ENCODE data around the gene PARVG. TPM values are rescaled to one million over a fixed set of nuclear protein-coding genes. Genes with fewer than 3 reads are reported as not detected.

Gene PARVG
- total RNA-seq, 1 donor from 2014 or later = not detected

- Mint-ChIP-seq H3K36me3 (ENCODE audit: unreplicated experiment) (peaks cover 31% of the 10 kb centered on the region), H3K27me3 (ENCODE audit: unreplicated experiment) (peaks cover 8% of the 10 kb centered on the region), H3K4me1 (ENCODE audit: low read depth, unreplicated experiment) (no peaks in the 10 kb centered on the region), H3K9me3 (ENCODE audit: unreplicated experiment) (peaks cover 11% of the 10 kb centered on the region), H3K27ac (ENCODE audit: unreplicated experiment) (no peak overlapping the region), H3K4me3 (ENCODE audit: unreplicated experiment) (no peak overlapping the region)
- DNase-seq = no peak
- no peak for TF ChIP-seq CTCF (IDR thresholded peaks at IDR 0.05; ENCODE audit: partially characterized antibody, unreplicated experiment)
These were observed 66.0 kb downstream of the PARVG start for GRCh38 chr22:44246615-44247326.

- no peak overlapping the region for H3K27ac Mint-ChIP-seq (ENCODE audit: unreplicated experiment)
These were observed 66.6 kb downstream of the PARVG start for GRCh38 chr22:44247346-44247745.

GRCh38 chr22:44247923-44248892 lies 67.5 kb downstream of the PARVG start:
- peaks cover 31% of the 10 kb centered on the region for H3K36me3 Mint-ChIP-seq (ENCODE audit: unreplicated experiment)
- H3K4me1 Mint-ChIP-seq (ENCODE audit: low read depth, unreplicated experiment) = no peaks in the 10 kb centered on the region
- H3K9me3 Mint-ChIP-seq (ENCODE audit: unreplicated experiment) = peaks cover 11% of the 10 kb centered on the region
- no peak overlapping the region for H3K4me3 Mint-ChIP-seq (ENCODE audit: unreplicated experiment)
- no peak overlapping the region for H3K27ac Mint-ChIP-seq (ENCODE audit: unreplicated experiment)
- no peak for DNase-seq
- no peak for TF ChIP-seq CTCF (IDR thresholded peaks at IDR 0.05; ENCODE audit: partially characterized antibody, unreplicated experiment)
- peaks cover 8% of the 10 kb centered on the region for H3K27me3 Mint-ChIP-seq (ENCODE audit: unreplicated experiment)

More at GRCh38 chr22:44247346-44247745, 66.6 kb downstream of the PARVG start:
- peaks cover 8% of the 10 kb centered on the region for H3K27me3 Mint-ChIP-seq (ENCODE audit: unreplicated experiment)
- H3K4me1 Mint-ChIP-seq (ENCODE audit: low read depth, unreplicated experiment) = no peaks in the 10 kb centered on the region
- TF ChIP-seq CTCF (IDR thresholded peaks at IDR 0.05; ENCODE audit: partially characterized antibody, unreplicated experiment) = no peak
- H3K9me3 Mint-ChIP-seq (ENCODE audit: unreplicated experiment) = peaks cover 11% of the 10 kb centered on the region
- H3K36me3 Mint-ChIP-seq (ENCODE audit: unreplicated experiment) = peaks cover 31% of the 10 kb centered on the region
- no peak for DNase-seq
- H3K4me3 Mint-ChIP-seq (ENCODE audit: unreplicated experiment) = no peak overlapping the region

GRCh38 chr22:44248926-44249325 lies 68.2 kb downstream of the PARVG start:
- H3K27me3 Mint-ChIP-seq (ENCODE audit: unreplicated experiment) = peaks cover 8% of the 10 kb centered on the region
- peaks cover 11% of the 10 kb centered on the region for H3K9me3 Mint-ChIP-seq (ENCODE audit: unreplicated experiment)
- H3K36me3 Mint-ChIP-seq (ENCODE audit: unreplicated experiment) = peaks cover 34% of the 10 kb centered on the region
- H3K4me3 Mint-ChIP-seq (ENCODE audit: unreplicated experiment) = no peak overlapping the region
- H3K27ac Mint-ChIP-seq (ENCODE audit: unreplicated experiment) = no peak overlapping the region
- no peak for TF ChIP-seq CTCF (IDR thresholded peaks at IDR 0.05; ENCODE audit: partially characterized antibody, unreplicated experiment)
- no peak for DNase-seq
- no peaks in the 10 kb centered on the region for H3K4me1 Mint-ChIP-seq (ENCODE audit: low read depth, unreplicated experiment)

Data from glutamatergic neuron (in vitro differentiated cells).